ENCODE data around the gene MTPN. TPM values are rescaled to one million over a fixed set of nuclear protein-coding genes. Genes with fewer than 3 reads are reported as not detected.

Gene MTPN
- total RNA-seq, 2 experiments from 2014 or later: 108 to 115 TPM

DNA sequence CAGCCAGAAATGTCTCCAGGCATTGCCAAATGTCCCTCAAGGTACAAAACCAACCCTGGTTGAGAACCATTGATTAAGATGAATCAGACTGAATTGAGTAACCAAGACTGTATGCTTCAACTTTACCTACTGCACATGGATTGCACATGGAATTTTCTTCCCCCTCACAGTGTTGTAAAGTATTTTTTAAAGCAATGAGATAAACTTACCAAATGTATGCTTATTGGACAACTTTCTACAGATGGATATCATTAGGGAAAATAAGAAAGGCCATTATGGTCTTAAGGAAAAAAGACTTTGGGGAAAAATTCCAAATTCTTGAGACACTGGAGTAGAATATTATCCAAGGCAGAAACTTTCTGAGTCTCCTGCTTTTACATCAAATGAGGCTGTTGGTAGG, 20.9 kb upstream of the MTPN start:
- ChIA-PET POLR2A (no interaction called here), CTCF (interaction anchor here (1.1 to 5.8 kb wide), 3 partner anchors 12 to 197 kb away, joined by 3 to 29 read pairs (median 13); no protein-coding TSS in a partner anchor)
- H3K4me1 Mint-ChIP-seq (ENCODE audit: low read depth): peaks cover 13% of the 10 kb centered on the region

DNA sequence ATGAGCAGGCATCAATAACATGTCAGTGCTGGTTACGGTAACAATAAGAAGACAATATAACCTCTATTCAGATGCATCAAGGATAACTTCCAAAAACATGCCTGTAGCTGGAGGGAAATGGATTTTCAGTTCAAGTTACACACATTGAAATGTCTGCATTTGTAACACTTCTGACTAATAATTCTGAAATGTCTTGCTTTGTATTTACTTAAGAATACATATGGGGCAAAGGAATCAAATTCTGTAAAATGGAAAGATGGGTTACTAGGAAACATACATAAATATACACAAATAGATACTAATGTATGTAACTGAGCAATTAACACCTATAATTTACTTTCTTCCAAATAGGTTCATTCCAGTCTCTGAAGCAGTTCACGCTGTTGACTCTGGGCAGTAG, 18.6 kb upstream of the MTPN start:
- peaks cover 5% of the 10 kb centered on the region for H3K27me3 Mint-ChIP-seq
- intact Hi-C loops (cut with micrococcal nuclease): no loop called here
- H3K9me3 Mint-ChIP-seq: peaks cover 4% of the 10 kb centered on the region
- DNase-seq: no peak
- H3K27ac Mint-ChIP-seq: no peak overlapping the region
- ChIA-PET CTCF (interaction anchor here (2.3 to 5.8 kb wide), 2 partner anchors 14 kb away, joined by 16 to 29 read pairs; no protein-coding TSS in a partner anchor), POLR2A (no interaction called here)
- no peak overlapping the region for H3K4me3 Mint-ChIP-seq
- peaks cover 19% of the 10 kb centered on the region for H3K4me1 Mint-ChIP-seq (ENCODE audit: low read depth)
- H3K36me3 Mint-ChIP-seq (ENCODE audit: low read depth): no peaks in the 10 kb centered on the region
- no peak for ATAC-seq
- TF ChIP-seq, protein P1, sequence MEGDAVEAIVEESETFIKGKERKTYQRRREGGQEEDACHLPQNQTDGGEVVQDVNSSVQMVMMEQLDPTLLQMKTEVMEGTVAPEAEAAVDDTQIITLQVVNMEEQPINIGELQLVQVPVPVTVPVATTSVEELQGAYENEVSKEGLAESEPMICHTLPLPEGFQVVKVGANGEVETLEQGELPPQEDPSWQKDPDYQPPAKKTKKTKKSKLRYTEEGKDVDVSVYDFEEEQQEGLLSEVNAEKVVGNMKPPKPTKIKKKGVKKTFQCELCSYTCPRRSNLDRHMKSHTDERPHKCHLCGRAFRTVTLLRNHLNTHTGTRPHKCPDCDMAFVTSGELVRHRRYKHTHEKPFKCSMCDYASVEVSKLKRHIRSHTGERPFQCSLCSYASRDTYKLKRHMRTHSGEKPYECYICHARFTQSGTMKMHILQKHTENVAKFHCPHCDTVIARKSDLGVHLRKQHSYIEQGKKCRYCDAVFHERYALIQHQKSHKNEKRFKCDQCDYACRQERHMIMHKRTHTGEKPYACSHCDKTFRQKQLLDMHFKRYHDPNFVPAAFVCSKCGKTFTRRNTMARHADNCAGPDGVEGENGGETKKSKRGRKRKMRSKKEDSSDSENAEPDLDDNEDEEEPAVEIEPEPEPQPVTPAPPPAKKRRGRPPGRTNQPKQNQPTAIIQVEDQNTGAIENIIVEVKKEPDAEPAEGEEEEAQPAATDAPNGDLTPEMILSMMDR (IDR thresholded peaks at IDR 0.05): no peak

More for the DNA sequence above, 20.9 kb upstream of the MTPN start:
- Mint-ChIP-seq H3K27ac (no peak overlapping the region), H3K36me3 (ENCODE audit: low read depth) (no peaks in the 10 kb centered on the region), H3K4me3 (no peak overlapping the region), H3K9me3 (peaks cover 4% of the 10 kb centered on the region), H3K27me3 (no peaks in the 10 kb centered on the region)
- TF ChIP-seq, protein P1 (IDR thresholded peaks at IDR 0.05): no peak
- intact Hi-C loops (cut with micrococcal nuclease): no loop called here
- ATAC-seq (no peak), DNase-seq (no peak)

DNA sequence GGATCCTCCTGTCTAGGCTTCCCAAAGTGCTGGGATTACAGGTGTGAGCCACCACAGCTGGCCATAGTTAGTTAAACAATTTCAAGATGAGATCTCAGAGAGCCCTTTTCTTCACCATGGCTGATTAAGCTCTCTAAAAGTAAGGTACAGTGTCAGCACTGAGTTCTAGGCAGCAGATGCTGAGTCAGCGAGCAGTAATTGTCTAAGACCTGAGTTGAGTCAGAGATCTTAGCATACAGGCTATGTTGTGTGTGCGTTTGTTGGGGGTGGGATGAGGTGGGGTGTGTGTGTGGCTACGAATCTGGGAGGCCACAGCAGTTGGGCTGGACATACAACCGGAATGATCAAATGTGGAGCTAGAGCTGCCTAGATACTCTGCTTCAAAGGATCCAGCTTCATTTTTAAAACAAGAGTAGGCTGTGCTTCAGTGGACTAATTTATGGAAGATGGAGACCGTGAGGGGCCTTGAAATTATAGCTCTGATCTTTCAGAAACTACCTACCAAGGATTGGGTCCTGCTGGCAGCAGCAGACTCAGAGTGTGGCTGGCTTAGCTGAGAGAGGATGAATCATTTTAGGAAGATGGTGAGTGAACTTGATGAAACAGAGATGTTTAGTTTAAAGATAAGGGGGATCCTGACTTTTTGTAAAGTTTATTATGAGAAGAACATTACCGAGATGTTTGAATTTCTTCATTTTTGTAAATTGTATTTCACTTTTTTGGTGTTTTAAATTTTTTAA, 17.5 kb upstream of the MTPN start:
- no peak overlapping the region for H3K4me3 Mint-ChIP-seq
- intact Hi-C loops (cut with micrococcal nuclease): no loop called here
- no peak overlapping the region for H3K27ac Mint-ChIP-seq
- H3K9me3 Mint-ChIP-seq: no peaks in the 10 kb centered on the region
- TF ChIP-seq, protein P1 (IDR thresholded peaks at IDR 0.05): no peak
- H3K27me3 Mint-ChIP-seq: peaks cover 5% of the 10 kb centered on the region
- POLR2A ChIA-PET: no interaction called here
- H3K4me1 Mint-ChIP-seq (ENCODE audit: low read depth): peaks cover 19% of the 10 kb centered on the region
- DNase-seq (peak; percentile 8), ATAC-seq (peak; percentile 37)
- CTCF ChIA-PET: interaction anchor here (1.0 to 2.3 kb wide), 4 partner anchors 15 to 324 kb away, joined by 3 to 16 read pairs (median 5); no protein-coding TSS in a partner anchor
- H3K36me3 Mint-ChIP-seq (ENCODE audit: low read depth): no peaks in the 10 kb centered on the region

DNA sequence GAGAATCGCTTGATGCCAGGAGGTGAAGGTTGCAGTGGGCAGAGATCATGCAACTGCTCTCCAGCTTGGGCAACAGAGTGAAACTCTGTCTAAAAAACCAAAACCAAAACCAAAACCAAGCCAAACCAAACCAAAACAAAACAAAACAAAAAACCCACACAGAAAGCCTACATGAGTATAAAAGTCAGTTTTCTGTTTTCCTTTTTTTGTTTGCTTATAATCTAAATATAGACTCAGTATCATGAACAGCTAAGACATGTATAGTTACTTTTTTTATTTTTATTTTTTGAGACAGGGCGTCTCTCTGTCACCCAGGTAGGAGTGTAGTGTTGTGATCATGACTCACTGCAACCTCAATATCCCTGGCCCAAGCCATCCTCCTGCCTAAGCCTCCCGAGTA, 16.8 kb upstream of the MTPN start:
- CTCF ChIA-PET: interaction anchor here (1.6 to 2.3 kb wide), 2 partner anchors 15 to 27 kb away, joined by 6 to 16 read pairs; no protein-coding TSS in a partner anchor
- no peak overlapping the region for H3K4me3 Mint-ChIP-seq
- DNase-seq: no peak
- TF ChIP-seq, protein P1 (IDR thresholded peaks at IDR 0.05): no peak
- peaks cover 5% of the 10 kb centered on the region for H3K27me3 Mint-ChIP-seq
- H3K36me3 Mint-ChIP-seq (ENCODE audit: low read depth): no peaks in the 10 kb centered on the region
- peak; percentile 55 for ATAC-seq
- no peaks in the 10 kb centered on the region for H3K9me3 Mint-ChIP-seq
- peaks cover 19% of the 10 kb centered on the region for H3K4me1 Mint-ChIP-seq (ENCODE audit: low read depth)
- POLR2A ChIA-PET: no interaction called here
- intact Hi-C loops (cut with micrococcal nuclease): no loop called here
- no peak overlapping the region for H3K27ac Mint-ChIP-seq

DNA sequence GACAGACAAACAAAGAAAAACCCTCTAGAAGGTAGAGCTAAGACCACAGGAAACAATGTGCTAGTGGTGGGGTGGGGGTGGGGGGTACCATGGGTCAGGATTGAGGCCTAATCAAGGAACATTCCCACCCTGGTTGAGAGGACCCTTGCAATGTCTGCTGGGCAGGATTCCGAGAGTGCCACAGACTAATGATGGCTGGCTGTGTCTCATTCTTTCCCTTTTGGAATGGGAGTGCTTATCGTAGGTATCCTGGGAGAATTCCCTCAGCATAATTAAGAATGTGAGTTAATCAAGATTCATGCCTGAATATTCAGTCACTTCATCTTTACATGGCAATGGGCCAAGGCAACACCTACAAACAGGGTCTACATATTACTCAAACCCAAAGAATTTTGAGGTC, 14.7 kb upstream of the MTPN start:
- ChIA-PET POLR2A (no interaction called here), CTCF (no interaction called here)
- H3K27me3 Mint-ChIP-seq: peaks cover 5% of the 10 kb centered on the region
- no peak overlapping the region for H3K4me3 Mint-ChIP-seq
- intact Hi-C loops (cut with micrococcal nuclease): no loop called here
- ATAC-seq: no peak
- H3K4me1 Mint-ChIP-seq (ENCODE audit: low read depth): peaks cover 19% of the 10 kb centered on the region
- TF ChIP-seq, protein P1 (IDR thresholded peaks at IDR 0.05): no peak
- no peaks in the 10 kb centered on the region for H3K36me3 Mint-ChIP-seq (ENCODE audit: low read depth)
- H3K27ac Mint-ChIP-seq: no peak overlapping the region
- H3K9me3 Mint-ChIP-seq: no peaks in the 10 kb centered on the region
- no peak for DNase-seq

Measured in activated CD8-positive, alpha-beta T cell treated with anti-CD3 and anti-CD28 coated beads for 36 hours (primary cell).